Activated naive CD4-positive, alpha-beta T cell treated with anti-CD3 and anti-CD28 coated beads for 36 hours (primary cell): ENCODE measurements around the gene ESF1. TPM values are rescaled to one million over a fixed set of nuclear protein-coding genes. Genes with fewer than 3 reads are reported as not detected.

Experiments
- CTCF ChIA-PET: fragments of 350-600 bp; sonication (Branson Sonifier 250); formaldehyde crosslinking; loops from one replicate; lab custom pipeline; 2021; ENCODE audit warnings: antibody characterized with exemption; lab: Charles Lee
- DNase-seq: peaks from one replicate; pipeline ENCODE4 v3.0.0-alpha.2; 2020
- H3K27ac Mint-ChIP-seq: one replicate; pipeline ENCODE4 v1.8.0; 2021; ENCODE audit warnings: mild to moderate bottlenecking, mixed read lengths
- H3K27me3 Mint-ChIP-seq: one replicate; pipeline ENCODE4 v1.8.0; 2021; ENCODE audit warnings: low read depth, mixed read lengths
- H3K36me3 Mint-ChIP-seq: one replicate; pipeline ENCODE4 v1.8.0; 2021; ENCODE audit warnings: low read depth, mixed read lengths
- H3K4me1 Mint-ChIP-seq: one replicate; pipeline ENCODE4 v1.8.0; 2021; ENCODE audit warnings: low read depth, mixed read lengths
- H3K4me3 Mint-ChIP-seq: one replicate; pipeline ENCODE4 v1.8.0; 2021; ENCODE audit warnings: mild to moderate bottlenecking, moderate library complexity, mixed read lengths
- H3K9me3 Mint-ChIP-seq: one replicate; pipeline ENCODE4 v1.8.0; 2021; ENCODE audit warnings: mixed read lengths
- intact Hi-C: fragments of 100-400 bp; cut with micrococcal nuclease; formaldehyde crosslinking; loops from one replicate; pipeline ENCODE4 v1.15.1; 2023
- total RNA-seq, 2 experiments: library from RNA; stranded (reverse); gene quantifications; one replicate each; pipeline ENCODE4 v1.2.3, GENCODE V29; 2021

ESF1 gene
- total RNA-seq, 2 experiments from 2014 or later = 14.5 TPM

DNA sequence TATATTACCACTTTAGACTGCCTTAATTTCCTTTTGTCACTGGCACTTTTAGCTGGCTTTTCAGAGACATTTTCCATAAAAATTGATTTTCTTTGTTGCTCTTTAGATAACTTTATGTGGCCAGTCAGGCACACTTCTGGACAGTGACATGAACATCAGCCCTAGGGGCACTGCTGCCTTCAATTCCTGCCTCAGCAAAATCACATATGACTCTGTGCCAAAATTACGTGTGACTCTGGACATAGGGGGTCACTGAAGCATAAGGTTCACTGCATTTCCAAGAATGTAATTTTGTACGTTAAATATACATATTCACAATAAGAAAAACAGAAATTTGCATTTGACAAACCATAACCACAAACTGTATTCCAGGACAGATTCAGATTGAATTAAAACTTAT, 66.5 kb downstream of the ESF1 start:
- no peak for DNase-seq
- H3K9me3 Mint-ChIP-seq = no peaks in the 10 kb centered on the region
- CTCF ChIA-PET = no interaction called here
- intact Hi-C loops = no loop called here
- peaks cover 9% of the 10 kb centered on the region for H3K4me1 Mint-ChIP-seq
- peaks cover 48% of the 10 kb centered on the region for H3K36me3 Mint-ChIP-seq
- no peak overlapping the region for H3K4me3 Mint-ChIP-seq
- no peak overlapping the region for H3K27ac Mint-ChIP-seq
- no peaks in the 10 kb centered on the region for H3K27me3 Mint-ChIP-seq

DNA sequence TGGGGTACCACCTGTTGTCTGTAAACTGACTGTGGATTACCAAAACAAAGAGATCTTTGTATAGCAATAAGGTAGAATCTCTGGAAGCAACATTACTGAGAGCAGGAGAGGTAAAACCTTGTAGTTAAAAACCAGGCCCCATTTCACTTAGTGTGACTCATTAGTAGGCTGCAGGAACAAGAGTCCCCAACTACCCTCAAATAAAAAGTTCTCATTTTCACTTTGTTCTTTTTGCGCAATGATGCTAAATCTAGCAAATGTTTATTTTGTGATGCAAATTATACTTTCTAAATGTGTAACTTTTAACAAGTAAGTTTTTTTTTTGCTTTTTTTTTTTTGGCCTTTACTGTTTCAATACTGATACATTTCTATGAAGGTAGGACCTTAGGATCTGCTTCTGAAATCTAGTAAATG, 67.1 kb downstream of the ESF1 start:
- H3K36me3 Mint-ChIP-seq = peaks cover 52% of the 10 kb centered on the region
- DNase-seq = no peak
- H3K4me1 Mint-ChIP-seq = peaks cover 9% of the 10 kb centered on the region
- H3K27ac Mint-ChIP-seq = peak overlapping the region; percentile 39
- no peaks in the 10 kb centered on the region for H3K9me3 Mint-ChIP-seq
- H3K4me3 Mint-ChIP-seq = no peak overlapping the region
- H3K27me3 Mint-ChIP-seq = no peaks in the 10 kb centered on the region
- CTCF ChIA-PET = no interaction called here
- intact Hi-C loops = loop anchor here (2.0 kb wide), 1 partner anchor 79 kb away; the partner anchor contains the start of gene TASP1

DNA sequence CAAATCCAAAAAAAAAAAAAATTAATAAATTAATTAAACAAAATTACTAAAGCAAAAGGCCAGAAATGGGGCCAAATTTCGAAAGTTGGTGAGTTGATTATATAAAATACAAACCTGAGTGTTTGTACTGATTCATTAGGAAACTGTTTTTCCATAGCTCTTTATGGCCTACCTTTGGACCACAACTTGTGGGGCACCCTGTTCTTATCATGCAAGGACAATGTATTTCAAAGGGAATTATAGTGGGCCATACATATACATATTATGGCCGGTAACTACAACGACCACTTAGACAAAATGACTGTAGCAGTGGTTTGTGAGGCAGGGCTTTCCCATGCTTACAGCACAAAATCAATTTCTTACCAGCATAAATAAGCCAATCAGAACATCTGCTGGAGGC, 69.5 kb downstream of the ESF1 start:
- peaks cover 61% of the 10 kb centered on the region for H3K36me3 Mint-ChIP-seq
- H3K4me1 Mint-ChIP-seq = peaks cover 9% of the 10 kb centered on the region
- no peak overlapping the region for H3K4me3 Mint-ChIP-seq
- H3K9me3 Mint-ChIP-seq = peaks cover 3% of the 10 kb centered on the region
- CTCF ChIA-PET = interaction anchor here (0.7 kb wide), 1 partner anchor 72 kb away, joined by 4 read pairs; no protein-coding TSS in a partner anchor
- intact Hi-C loops = no loop called here
- no peaks in the 10 kb centered on the region for H3K27me3 Mint-ChIP-seq
- DNase-seq = no peak
- H3K27ac Mint-ChIP-seq = no peak overlapping the region

DNA sequence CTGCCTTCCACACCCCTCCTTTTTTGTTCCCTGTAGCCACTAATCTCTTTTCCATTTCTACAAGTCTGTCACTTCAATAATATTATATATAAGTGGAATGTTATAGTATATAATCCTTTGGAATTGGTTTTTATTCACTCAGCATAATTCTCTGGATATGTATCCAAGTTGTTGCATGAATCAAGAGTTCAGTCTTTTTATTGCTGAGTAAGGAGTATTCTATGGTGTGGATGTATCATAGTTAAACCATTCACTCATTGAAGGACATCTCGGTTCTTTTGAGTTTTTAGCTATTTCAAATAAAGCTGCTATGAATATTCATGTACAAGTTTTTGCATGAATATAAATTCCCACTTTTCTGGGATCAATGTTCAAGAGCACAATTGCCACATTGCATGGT, 76.5 kb downstream of the ESF1 start:
- H3K27ac Mint-ChIP-seq = no peak overlapping the region
- no peaks in the 10 kb centered on the region for H3K27me3 Mint-ChIP-seq
- intact Hi-C loops = no loop called here
- peaks cover 6% of the 10 kb centered on the region for H3K9me3 Mint-ChIP-seq
- peaks cover 19% of the 10 kb centered on the region for H3K36me3 Mint-ChIP-seq
- CTCF ChIA-PET = no interaction called here
- H3K4me1 Mint-ChIP-seq = no peaks in the 10 kb centered on the region
- H3K4me3 Mint-ChIP-seq = no peak overlapping the region
- no peak for DNase-seq

DNA sequence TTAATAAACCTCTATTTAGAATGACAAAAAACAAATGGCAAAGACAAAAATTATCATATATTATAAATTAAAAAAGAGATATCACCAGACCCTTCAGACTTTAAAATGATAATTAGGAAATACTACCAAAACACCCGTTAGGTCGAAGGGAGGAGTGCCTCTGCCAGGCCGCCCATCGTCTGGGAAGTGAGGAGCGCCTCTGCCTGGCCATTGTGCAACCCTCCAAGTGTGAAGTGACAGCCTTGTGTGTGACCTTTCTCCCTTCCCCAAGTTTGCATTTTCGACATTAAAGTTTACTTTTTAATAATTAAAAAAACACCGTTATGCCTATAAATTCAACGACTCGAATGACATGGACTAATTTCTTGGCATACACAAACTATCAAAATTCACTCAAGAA, 81.5 kb downstream of the ESF1 start:
- Mint-ChIP-seq H3K27me3 (peaks cover 4% of the 10 kb centered on the region), H3K27ac (no peak overlapping the region), H3K9me3 (peaks cover 3% of the 10 kb centered on the region), H3K36me3 (no peaks in the 10 kb centered on the region), H3K4me3 (no peak overlapping the region), H3K4me1 (no peaks in the 10 kb centered on the region)
- intact Hi-C loops = no loop called here
- DNase-seq = no peak
- CTCF ChIA-PET = no interaction called here

DNA sequence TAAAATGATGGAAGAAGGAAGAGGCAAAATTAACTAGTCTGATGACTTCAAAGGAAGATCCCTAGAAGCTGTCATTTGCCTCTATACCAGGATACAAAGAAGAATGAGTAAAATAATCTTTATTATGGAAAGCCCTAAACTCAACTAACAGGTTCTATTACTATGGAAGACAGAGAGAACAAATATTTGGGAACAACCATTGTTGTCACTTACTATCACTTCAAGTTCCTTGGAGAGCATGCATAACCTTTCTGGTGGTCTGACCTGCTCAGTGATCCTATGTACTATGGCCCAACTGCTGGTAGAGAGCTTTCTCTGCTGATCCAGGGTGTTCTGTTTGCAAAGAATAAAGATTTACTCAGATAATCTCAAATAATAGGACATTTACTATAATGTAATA, 83.2 kb downstream of the ESF1 start:
- H3K27ac Mint-ChIP-seq = no peak overlapping the region
- intact Hi-C loops = no loop called here
- H3K36me3 Mint-ChIP-seq = no peaks in the 10 kb centered on the region
- CTCF ChIA-PET = no interaction called here
- no peaks in the 10 kb centered on the region for H3K4me1 Mint-ChIP-seq
- no peak for DNase-seq
- H3K4me3 Mint-ChIP-seq = no peak overlapping the region
- no peaks in the 10 kb centered on the region for H3K9me3 Mint-ChIP-seq
- H3K27me3 Mint-ChIP-seq = peaks cover 9% of the 10 kb centered on the region

DNA sequence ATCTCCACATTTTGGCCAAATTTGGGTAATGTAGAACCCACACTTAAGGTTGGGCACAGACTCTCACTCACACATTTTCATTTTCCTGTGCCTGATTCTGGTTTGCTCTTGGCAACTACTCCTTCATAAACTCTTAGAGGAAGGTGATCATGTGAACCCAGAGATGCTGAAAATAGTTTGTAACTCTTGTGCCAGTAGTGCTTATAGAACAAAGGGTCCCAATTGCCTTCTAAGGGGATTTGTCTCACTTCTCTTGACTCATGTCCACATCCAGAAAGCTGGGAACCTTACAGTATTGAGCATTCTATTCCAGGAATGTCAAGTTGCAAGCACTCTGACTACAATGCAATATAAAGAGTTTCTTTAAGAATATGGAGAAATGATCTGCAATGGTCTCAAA, 84.0 kb downstream of the ESF1 start:
- no peaks in the 10 kb centered on the region for H3K9me3 Mint-ChIP-seq
- H3K27me3 Mint-ChIP-seq = peaks cover 12% of the 10 kb centered on the region
- DNase-seq = no peak
- H3K4me3 Mint-ChIP-seq = no peak overlapping the region
- intact Hi-C loops = no loop called here
- CTCF ChIA-PET = no interaction called here
- H3K4me1 Mint-ChIP-seq = no peaks in the 10 kb centered on the region
- no peaks in the 10 kb centered on the region for H3K36me3 Mint-ChIP-seq
- H3K27ac Mint-ChIP-seq = no peak overlapping the region

DNA sequence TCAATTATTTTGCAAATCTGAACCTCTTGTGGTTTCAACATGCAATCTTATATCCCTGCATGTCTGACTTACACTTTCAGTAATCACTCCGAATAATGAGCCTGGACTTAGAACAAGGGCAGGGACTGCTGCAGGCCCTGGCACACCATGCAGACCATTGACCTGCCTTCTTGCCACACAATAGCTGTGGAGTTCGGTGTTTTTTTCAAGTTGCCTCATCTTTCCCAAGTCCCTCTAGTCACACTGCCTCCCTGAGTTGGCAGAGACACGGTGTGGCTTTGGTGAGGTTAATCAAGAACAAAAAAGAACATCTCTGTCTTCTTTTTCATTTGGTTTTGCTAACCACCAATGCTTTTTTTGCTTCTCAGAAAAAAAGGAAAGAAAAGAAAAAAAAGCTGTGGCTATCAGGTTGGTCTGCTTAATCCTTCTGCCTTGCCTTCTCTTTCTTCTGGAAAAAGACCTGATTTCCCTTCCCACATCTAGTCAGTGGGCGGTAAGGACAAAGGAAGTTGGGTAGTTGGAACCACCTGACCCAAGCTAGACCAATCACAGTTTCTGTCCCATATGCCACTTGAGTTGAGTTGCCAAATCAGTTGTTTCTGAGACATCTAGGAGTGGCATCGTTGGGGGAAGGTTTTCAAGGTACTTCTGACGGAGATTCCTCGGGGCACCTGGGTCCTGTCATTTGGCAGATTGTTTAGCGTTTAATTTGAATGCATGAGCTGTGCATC, 90.1 kb downstream of the ESF1 start:
- CTCF ChIA-PET = no interaction called here
- Mint-ChIP-seq H3K4me1 (no peaks in the 10 kb centered on the region), H3K27ac (no peak overlapping the region), H3K4me3 (no peak overlapping the region), H3K36me3 (no peaks in the 10 kb centered on the region), H3K9me3 (no peaks in the 10 kb centered on the region), H3K27me3 (peaks cover 21% of the 10 kb centered on the region)
- DNase-seq = no peak
- intact Hi-C loops = no loop called here

DNA sequence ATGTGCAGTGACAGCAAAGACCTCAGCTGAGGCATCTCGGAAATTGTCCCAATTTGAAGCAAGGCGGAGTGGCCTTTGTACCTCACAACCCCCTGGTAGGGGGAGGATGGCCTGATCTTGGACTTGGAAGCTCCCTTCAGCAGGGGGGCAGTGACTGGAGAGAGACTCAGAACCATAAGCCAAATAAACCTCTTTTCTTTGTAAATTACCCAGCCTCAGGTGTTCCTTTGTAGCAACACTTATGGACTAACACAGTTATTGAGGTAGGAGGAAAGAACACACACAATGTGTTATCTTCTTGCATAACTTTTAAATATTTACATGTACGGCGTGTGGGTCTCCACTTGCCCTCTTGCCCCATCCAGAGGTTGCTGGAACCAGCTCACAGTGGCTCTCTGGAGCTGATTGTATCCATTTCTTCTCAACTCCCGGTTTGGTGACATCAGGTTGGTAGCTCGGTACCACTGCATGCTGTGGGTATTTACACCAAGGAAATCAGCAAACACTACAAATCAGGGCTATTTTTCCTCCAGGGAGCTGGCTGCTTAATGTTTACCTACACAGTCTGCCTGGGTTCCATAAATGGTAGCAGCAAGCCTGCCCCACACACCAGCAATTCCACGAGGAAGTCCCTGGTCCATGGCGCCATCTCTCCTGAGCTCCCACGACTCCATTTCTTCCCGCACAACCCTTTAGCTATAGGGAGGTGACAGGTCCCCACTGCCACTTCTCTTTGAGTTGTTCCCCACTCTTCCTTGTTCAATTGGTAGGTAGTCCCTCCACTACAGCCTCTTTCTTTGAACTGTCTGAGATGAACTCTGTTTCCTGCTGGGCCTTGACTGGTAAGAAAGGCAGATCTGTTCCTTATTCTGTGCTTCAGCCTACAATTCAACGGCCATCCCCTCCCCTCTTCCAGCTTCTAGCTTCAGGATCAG, 91.7 kb downstream of the ESF1 start:
- DNase-seq = no peak
- Mint-ChIP-seq H3K9me3 (no peaks in the 10 kb centered on the region), H3K27me3 (peaks cover 21% of the 10 kb centered on the region), H3K4me3 (no peak overlapping the region), H3K4me1 (no peaks in the 10 kb centered on the region), H3K36me3 (no peaks in the 10 kb centered on the region), H3K27ac (no peak overlapping the region)
- CTCF ChIA-PET = no interaction called here
- intact Hi-C loops = no loop called here

DNA sequence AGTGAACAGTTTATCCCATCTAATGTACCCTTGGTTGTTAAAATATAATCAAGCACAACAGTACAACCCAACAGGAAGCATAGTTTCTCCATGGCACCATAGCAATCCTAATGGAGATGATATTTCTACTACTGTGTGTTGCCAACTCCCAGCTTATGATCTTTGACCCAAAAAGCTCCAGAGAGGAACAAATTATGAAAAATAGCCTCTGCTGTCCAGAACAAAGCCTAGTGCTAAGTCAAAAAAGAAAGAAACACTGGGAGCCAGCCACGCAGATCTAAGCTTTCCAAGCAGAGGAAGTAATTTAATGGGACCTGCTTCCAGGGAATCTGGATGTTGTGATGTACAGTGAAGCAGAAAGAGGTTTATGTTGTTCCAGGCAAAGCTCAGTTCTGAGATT, 93.8 kb downstream of the ESF1 start:
- Mint-ChIP-seq H3K36me3 (no peaks in the 10 kb centered on the region), H3K4me3 (no peak overlapping the region), H3K4me1 (no peaks in the 10 kb centered on the region), H3K27ac (no peak overlapping the region), H3K27me3 (peaks cover 15% of the 10 kb centered on the region), H3K9me3 (no peaks in the 10 kb centered on the region)
- CTCF ChIA-PET = no interaction called here
- DNase-seq = no peak
- intact Hi-C loops = no loop called here

DNA sequence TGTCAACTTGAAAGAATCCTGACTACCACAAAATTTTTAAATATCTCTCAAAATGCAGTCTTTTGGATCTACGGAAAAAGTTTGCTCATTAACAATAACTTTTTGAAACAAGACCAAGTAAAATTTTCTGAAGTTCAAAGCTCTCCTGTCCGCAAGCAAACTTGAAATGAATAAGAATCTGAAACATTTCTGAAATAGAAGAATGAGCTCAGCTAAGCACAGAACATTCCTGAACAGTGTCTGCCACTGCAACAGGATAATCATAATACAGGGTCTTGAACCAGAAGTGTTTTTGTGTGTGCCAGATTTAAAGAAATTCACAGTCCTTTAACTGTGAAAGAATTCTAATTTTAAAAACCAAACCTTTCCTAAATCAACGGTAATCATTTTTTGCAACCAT, 96.9 kb downstream of the ESF1 start:
- intact Hi-C loops = no loop called here
- H3K27me3 Mint-ChIP-seq = peaks cover 23% of the 10 kb centered on the region
- H3K4me3 Mint-ChIP-seq = no peak overlapping the region
- no peak overlapping the region for H3K27ac Mint-ChIP-seq
- no peaks in the 10 kb centered on the region for H3K4me1 Mint-ChIP-seq
- CTCF ChIA-PET = no interaction called here
- H3K9me3 Mint-ChIP-seq = no peaks in the 10 kb centered on the region
- no peaks in the 10 kb centered on the region for H3K36me3 Mint-ChIP-seq
- DNase-seq = no peak

DNA sequence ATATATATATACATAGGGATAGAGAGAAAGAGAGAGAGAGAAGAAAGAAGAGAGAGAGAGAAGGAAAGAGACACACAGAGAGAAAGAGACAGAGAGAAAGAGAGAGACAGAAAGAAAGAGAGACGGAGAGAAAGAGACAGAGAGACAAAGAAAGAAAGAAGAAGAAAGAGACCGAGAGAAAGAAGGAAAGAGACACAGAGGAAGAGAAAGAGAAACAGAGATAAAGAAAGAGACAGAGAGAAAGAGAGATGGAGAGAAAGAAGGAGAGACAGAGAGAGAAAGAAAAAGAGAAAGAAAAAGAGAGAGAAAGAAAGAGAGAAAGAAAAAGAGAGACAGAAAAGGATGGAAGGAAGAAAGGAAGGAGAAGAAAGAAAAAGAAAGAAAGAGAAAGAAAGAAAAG, 99.1 kb downstream of the ESF1 start:
- no peaks in the 10 kb centered on the region for H3K4me1 Mint-ChIP-seq
- CTCF ChIA-PET = no interaction called here
- H3K9me3 Mint-ChIP-seq = no peaks in the 10 kb centered on the region
- intact Hi-C loops = no loop called here
- peaks cover 24% of the 10 kb centered on the region for H3K27me3 Mint-ChIP-seq
- no peak overlapping the region for H3K4me3 Mint-ChIP-seq
- H3K27ac Mint-ChIP-seq = no peak overlapping the region
- DNase-seq = no peak
- no peaks in the 10 kb centered on the region for H3K36me3 Mint-ChIP-seq
